ENCODE data around the gene ZNF367. TPM values are rescaled to one million over a fixed set of nuclear protein-coding genes. Genes with fewer than 3 reads are reported as not detected.

The ZNF367 gene
- total and polyA plus RNA-seq, 9 of the 15 experiments (the other 6 are each of a cell fraction or from before 2014, with no cell fraction given): 2.7 to 14.4 (median 10.0) TPM

DNA sequence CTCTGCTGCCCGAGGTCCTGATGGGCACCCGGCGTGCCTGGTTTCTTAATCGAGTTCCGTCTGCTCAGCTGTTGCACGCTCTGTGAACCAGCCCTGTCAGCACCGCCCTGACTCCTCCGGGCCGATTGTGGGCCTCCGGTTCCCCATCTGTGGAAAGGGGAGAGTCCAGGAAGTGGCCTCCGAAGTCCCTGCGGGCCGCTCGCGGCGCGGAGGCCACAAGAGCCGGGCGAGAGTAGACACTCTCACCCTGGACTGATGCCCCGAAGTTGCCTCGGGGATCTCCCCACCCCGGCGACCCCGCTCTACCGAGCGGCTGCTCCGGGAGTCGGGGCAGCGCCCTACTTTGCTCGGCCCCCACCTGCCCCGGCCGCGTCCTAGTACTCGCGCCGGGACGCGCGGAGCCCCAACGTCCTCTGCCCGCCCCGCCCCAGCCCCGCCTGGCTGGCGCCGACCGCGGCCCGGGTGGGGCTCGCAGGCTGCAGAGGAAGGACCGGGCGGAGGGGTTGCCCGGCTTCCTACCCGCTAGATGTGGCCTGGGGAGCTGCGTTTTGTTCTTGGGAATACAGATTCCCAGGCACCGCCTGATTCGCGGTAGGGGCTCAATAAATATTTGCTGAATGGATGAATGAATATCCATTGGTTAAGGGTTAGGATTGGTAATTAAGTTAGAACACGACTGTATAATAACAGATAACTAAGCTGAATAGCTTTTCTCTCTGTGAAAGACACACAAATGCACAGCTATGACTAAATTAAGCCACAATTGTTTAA is 935 bp upstream of the ZNF367 start (continued):
- TF ChIP-seq REST (IDR thresholded peaks at IDR 0.05; ENCODE audit: borderline replicate concordance): no peak; the same call in none of the 2 replicates
- peak; percentile 82 for TF ChIP-seq REST (CRISPR knock-in tag; IDR thresholded peaks at IDR 0.05; ENCODE audit: low read depth)
- no peak for TF ChIP-seq SREBF1 (IDR thresholded peaks at IDR 0.05; ENCODE audit: borderline replicate concordance, low read depth, low read length)
- no peak for TF ChIP-seq NFIX (CRISPR knock-in tag; IDR thresholded peaks at IDR 0.05; ENCODE audit: low read depth)
- TF ChIP-seq, protein P1, sequence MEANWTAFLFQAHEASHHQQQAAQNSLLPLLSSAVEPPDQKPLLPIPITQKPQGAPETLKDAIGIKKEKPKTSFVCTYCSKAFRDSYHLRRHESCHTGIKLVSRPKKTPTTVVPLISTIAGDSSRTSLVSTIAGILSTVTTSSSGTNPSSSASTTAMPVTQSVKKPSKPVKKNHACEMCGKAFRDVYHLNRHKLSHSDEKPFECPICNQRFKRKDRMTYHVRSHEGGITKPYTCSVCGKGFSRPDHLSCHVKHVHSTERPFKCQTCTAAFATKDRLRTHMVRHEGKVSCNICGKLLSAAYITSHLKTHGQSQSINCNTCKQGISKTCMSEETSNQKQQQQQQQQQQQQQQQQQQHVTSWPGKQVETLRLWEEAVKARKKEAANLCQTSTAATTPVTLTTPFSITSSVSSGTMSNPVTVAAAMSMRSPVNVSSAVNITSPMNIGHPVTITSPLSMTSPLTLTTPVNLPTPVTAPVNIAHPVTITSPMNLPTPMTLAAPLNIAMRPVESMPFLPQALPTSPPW (CRISPR knock-in tag; IDR thresholded peaks at IDR 0.05): peak; percentile 83
- TF ChIP-seq, protein P2, sequence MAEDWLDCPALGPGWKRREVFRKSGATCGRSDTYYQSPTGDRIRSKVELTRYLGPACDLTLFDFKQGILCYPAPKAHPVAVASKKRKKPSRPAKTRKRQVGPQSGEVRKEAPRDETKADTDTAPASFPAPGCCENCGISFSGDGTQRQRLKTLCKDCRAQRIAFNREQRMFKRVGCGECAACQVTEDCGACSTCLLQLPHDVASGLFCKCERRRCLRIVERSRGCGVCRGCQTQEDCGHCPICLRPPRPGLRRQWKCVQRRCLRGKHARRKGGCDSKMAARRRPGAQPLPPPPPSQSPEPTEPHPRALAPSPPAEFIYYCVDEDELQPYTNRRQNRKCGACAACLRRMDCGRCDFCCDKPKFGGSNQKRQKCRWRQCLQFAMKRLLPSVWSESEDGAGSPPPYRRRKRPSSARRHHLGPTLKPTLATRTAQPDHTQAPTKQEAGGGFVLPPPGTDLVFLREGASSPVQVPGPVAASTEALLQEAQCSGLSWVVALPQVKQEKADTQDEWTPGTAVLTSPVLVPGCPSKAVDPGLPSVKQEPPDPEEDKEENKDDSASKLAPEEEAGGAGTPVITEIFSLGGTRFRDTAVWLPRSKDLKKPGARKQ (CRISPR knock-in tag; IDR thresholded peaks at IDR 0.05): no peak
- TF ChIP-seq RNF2 (IDR thresholded peaks at IDR 0.05): peak; percentile 61

Measured in K562 (cell line).